Peyer's patch (tissue), 4 donors: ENCODE results near the gene FIGNL1. TPM values are rescaled to one million over a fixed set of nuclear protein-coding genes. Genes with fewer than 3 reads are reported as not detected.

Source experiments
- DNase-seq, 3 donors: peaks; one replicate each; pipeline ENCODE4 v3.0.0-alpha.2; 2017 to 2019
- H3K27ac ChIP-seq, 4 donors: fragments of 200-600 bp; sonication (generic); one replicate each; pipeline ENCODE4 v1.5.1; 2016 to 2019
- H3K27me3 ChIP-seq, 2 donors: fragments of 200-600 bp; sonication (generic); one replicate each; pipeline ENCODE4 v1.5.1; 2019
- H3K36me3 ChIP-seq, 3 donors: fragments of 200-600 bp; sonication (generic); one replicate each; pipeline ENCODE4 v1.5.1; 2016 to 2019
- H3K4me1 ChIP-seq, 4 donors: fragments of 200-600 bp; sonication (generic); one replicate each; pipeline ENCODE4 v1.5.1; 2016 to 2019
- H3K4me3 ChIP-seq, 4 donors: fragments of 200-600 bp; sonication (generic); 1 replicate in 3 of 4; 2 replicates in 1 of 4; pipeline ENCODE4 v1.5.1; 2016 to 2019; ENCODE audit warnings: mild to moderate bottlenecking in 1 of 4
- H3K9me3 ChIP-seq, 4 donors: fragments of 200-600 bp; sonication (generic); one replicate each; pipeline ENCODE4 v1.5.1; 2016 to 2019; ENCODE audit warnings: mild to moderate bottlenecking in 1 of 4
- CTCF ChIP-seq, 6 experiments: fragments of 450-650 bp in 4 of 6; fragments of 200-600 bp in 2 of 6; sonication (generic) in 1 of 6; IDR thresholded peaks; one replicate each; pipeline ENCODE4 v1.5.1; 2017 to 2019; ENCODE audit warnings: antibody characterized with exemption in 6 of 6, mild to moderate bottlenecking in 3 of 6, moderate library complexity in 1 of 6
- POLR2A ChIP-seq, 2 donors: fragments of 450-650 bp; IDR thresholded peaks; one replicate each; pipeline ENCODE4 v1.5.1; 2017; ENCODE audit warnings: antibody characterized with exemption in 2 of 2, mild to moderate bottlenecking in 2 of 2, moderate library complexity in 2 of 2
- total RNA-seq, 4 donors: library from RNA; depleted of rRNA; stranded (reverse); fragments of >200 nt; gene quantifications; one replicate each; pipeline ENCODE4 v1.1.0, GENCODE V29; 2016

The FIGNL1 gene
- total RNA-seq, 4 donors from 2014 or later: 5.5 to 12.4 (median 5.9) TPM

GRCh38 chr7:50405221-50405620 is 44.9 kb downstream of the FIGNL1 start:
- H3K36me3 ChIP-seq: peaks cover 0 to under 1% (median 0%) of the 10 kb centered on the region in 3 donors
- TF ChIP-seq CTCF (IDR thresholded peaks at IDR 0.05): no peak
- TF ChIP-seq POLR2A (IDR thresholded peaks at IDR 0.05): no peak
- no peak for DNase-seq
- H3K4me3 ChIP-seq: no peak overlapping the region
- H3K27me3 ChIP-seq: no peaks in the 10 kb centered on the region
- peaks cover 0 to 25% (median 4%) of the 10 kb centered on the region in 4 donors for H3K4me1 ChIP-seq
- no peaks in the 10 kb centered on the region for H3K9me3 ChIP-seq
- peak overlapping the region in 1 of 4 donors; percentile 57 for H3K27ac ChIP-seq

DNA sequence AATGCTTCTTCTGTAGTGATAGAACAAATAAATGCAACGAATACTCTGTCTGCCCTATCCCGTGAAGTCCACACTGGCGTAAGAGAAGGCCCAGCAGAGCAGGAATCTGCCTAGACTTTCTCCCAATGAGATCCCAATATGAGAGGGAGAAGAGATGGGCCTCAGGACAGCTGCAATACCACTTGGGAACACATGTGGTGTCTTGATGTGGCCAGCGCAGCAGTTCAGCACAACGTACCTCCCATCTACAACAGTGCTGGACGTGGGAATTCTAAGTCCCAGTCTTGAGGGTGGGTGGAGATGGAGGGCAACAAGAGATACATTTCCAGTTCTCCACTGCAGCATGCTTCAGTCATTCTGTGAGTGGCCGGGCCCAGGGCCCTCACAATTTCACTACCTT is 45.8 kb downstream of the FIGNL1 start:
- TF ChIP-seq CTCF (IDR thresholded peaks at IDR 0.05) (no peak), POLR2A (IDR thresholded peaks at IDR 0.05) (no peak)
- H3K27me3 ChIP-seq: no peaks in the 10 kb centered on the region

GRCh38 chr7:50400114-50400513 is 50.0 kb downstream of the FIGNL1 start:
- DNase-seq: no peak
- peaks cover 0 to 14% (median 3%) of the 10 kb centered on the region in 4 donors for H3K4me1 ChIP-seq
- H3K9me3 ChIP-seq: no peaks in the 10 kb centered on the region
- TF ChIP-seq CTCF (IDR thresholded peaks at IDR 0.05) (no peak), POLR2A (IDR thresholded peaks at IDR 0.05) (no peak)
- no peak overlapping the region for H3K4me3 ChIP-seq
- peaks cover 0 to 7% (median 0%) of the 10 kb centered on the region in 3 donors for H3K36me3 ChIP-seq
- no peaks in the 10 kb centered on the region for H3K27me3 ChIP-seq
- no peak overlapping the region for H3K27ac ChIP-seq

More for the DNA sequence above, 45.8 kb downstream of the FIGNL1 start:
- Histone ChIP-seq H3K36me3 (peaks cover 0 to 7% (median 0%) of the 10 kb centered on the region in 3 donors), H3K4me3 (no peak overlapping the region), H3K4me1 (peaks cover 0 to 18% (median under 1%) of the 10 kb centered on the region in 4 donors), H3K27ac (peak overlapping the region in 1 of 4 donors; percentile 57), H3K9me3 (no peaks in the 10 kb centered on the region)
- DNase-seq: no peak

GRCh38 chr7:50399635-50400034 is 50.5 kb downstream of the FIGNL1 start:
- TF ChIP-seq CTCF (IDR thresholded peaks at IDR 0.05): no peak
- Histone ChIP-seq H3K27me3 (no peaks in the 10 kb centered on the region), H3K4me3 (no peak overlapping the region), H3K36me3 (peaks cover 0 to 7% (median 0%) of the 10 kb centered on the region in 3 donors), H3K4me1 (peaks cover 0 to 13% (median 3%) of the 10 kb centered on the region in 4 donors), H3K9me3 (no peaks in the 10 kb centered on the region), H3K27ac (no peak overlapping the region)
- DNase-seq: no peak

GRCh38 chr7:50399206-50399605 is 50.9 kb downstream of the FIGNL1 start:
- Histone ChIP-seq H3K27ac (no peak overlapping the region), H3K4me1 (peaks cover 0 to 17% (median 4%) of the 10 kb centered on the region in 4 donors), H3K27me3 (no peaks in the 10 kb centered on the region), H3K9me3 (no peaks in the 10 kb centered on the region), H3K36me3 (peaks cover 0 to 7% (median 0%) of the 10 kb centered on the region in 3 donors), H3K4me3 (no peak overlapping the region)
- TF ChIP-seq POLR2A (IDR thresholded peaks at IDR 0.05) (no peak), CTCF (IDR thresholded peaks at IDR 0.05) (no peak)
- DNase-seq: no peak

DNA sequence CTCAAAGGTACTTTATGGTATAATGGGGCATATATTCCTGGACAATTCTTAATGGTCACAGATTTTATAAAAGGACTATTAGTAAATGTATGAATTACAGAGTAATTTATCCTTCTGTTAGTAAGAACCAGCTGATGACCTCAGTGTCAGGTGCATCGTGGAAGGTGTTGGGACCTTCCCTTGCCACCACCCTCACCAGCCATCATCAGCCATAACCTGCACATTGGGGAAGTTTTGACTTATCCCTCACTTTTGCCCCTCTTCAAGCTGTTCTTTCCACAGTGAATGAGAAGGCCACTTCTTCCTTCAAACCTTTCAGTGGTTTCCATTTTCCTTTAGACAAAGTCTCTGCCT is 52.2 kb downstream of the FIGNL1 start:
- peaks cover 0 to 7% (median 0%) of the 10 kb centered on the region in 3 donors for H3K36me3 ChIP-seq
- no peak overlapping the region for H3K4me3 ChIP-seq
- H3K27me3 ChIP-seq: no peaks in the 10 kb centered on the region
- TF ChIP-seq POLR2A (IDR thresholded peaks at IDR 0.05) (no peak), CTCF (IDR thresholded peaks at IDR 0.05) (no peak)
- no peaks in the 10 kb centered on the region for H3K9me3 ChIP-seq
- H3K27ac ChIP-seq: no peak overlapping the region
- H3K4me1 ChIP-seq: peaks cover 0 to 29% (median 7%) of the 10 kb centered on the region in 4 donors
- DNase-seq: no peak
